GM21723 (cell line): Measurements from ENCODE around the gene ZNF268.
"Not testable (repeated sequence)": the region's sequence is repeated elsewhere in the genome, so short reads cannot be mapped to it uniquely, and the experiment has no call there.

Experiments used
- ATAC-seq: cut with Tn5 transposase; IDR thresholded peaks from one replicate; pipeline ENCODE4 v1.9.1; 2021; ENCODE audit warnings: mild to moderate bottlenecking, moderate library complexity; ENCODE audit not compliant: unreplicated experiment

ZNF268 gene

GRCh38 chr12:133226690-133227089 is 45.4 kb downstream of the ZNF268 start:
- no peak for ATAC-seq

- no peak for ATAC-seq
Measured at GRCh38 chr12:133227281-133227852, 46.1 kb downstream of the ZNF268 start.

DNA sequence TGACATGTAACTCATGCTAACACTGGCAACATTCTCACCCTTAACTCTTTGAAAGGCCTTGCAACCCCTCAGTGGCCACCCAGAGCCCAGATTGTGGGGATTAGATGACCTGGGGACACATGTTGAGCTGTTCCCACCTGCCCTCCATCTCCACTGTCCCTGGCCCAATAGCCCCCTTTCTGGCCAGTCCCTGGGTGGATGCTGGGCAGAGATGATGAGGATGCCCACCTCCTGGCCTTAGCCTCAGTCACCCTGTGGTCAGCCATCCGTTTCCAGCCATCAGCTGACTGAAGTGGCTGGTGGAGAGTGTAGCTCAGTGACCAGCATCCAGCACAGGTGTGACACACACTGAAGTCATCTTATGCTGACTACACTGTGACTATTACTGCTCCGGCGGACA is 49.7 kb downstream of the ZNF268 start:
- no peak for ATAC-seq

DNA sequence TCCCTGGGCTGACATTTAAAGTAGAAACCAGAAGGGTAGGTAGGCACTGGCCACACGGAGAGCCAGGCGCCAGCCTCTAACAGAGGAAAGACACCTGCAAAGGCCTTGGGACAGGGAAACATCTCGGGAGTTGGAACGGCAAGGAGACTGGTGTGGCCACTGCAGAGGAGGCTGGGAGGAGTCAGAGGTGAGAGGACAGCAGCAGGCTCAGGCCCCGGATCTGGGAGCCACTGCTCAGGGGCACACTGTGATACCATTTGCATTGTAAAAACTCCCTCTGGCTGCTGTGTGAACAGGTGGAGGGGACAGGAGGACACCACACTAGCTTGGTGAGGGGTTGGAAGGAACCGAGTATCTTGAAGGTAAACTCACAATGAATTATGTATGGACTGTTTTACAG is 51.7 kb downstream of the ZNF268 start:
- ATAC-seq, result no peak

- no peak for ATAC-seq
Measured at GRCh38 chr12:133233993-133234564, 52.8 kb downstream of the ZNF268 start.

DNA sequence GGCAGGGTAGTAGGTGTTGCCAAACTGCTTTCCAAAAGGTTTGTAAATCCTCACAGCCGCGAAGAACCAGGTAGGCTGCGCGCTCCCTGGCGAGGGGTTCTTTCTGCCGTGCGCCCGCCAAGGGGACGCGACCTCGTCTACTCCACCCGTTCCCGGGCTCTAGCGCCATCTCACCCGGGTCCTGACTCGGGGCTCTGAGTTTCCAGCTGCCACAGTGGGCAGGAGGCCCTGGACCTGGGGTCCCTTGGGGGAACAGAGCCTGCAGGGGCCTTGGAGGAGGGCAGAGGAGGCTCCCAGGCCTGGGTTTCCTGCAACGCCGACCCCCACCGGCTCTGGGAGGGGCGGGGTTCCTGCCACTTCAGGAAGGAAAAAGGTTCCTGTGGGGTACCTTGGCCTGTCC is 53.7 kb downstream of the ZNF268 start:
- ATAC-seq, result no peak

GRCh38 chr12:133235401-133236112 is 54.3 kb downstream of the ZNF268 start, which contains the start of gene ANHX:
TSS of gene ANHX (minus strand) at chr12:133235877. CDS start at chr12:133234356, 1,521 bp downstream.
- ATAC-seq, result no peak

DNA sequence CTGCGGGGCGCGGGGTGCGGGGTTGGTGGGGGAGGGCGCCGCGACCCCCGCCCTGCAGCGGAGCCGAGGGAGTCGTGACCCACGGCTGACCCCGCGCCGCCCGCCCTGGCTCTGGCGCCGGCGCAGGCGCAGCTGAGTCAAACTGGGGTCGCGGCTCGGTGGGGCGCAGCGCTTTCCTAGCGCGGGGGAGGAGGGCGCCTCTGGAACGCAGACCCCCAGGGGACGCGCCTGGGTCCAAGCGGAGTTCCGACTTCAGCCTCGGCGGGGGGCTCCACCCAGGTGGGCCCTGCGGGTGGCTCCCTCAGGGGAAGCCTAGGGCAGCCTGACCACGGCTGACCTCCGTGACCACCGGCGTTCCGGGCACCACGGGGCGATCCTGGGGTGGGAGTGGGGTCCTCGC is 54.8 kb downstream of the ZNF268 start:
- no peak for ATAC-seq

- ATAC-seq, result no peak
Measured at GRCh38 chr12:133236556-133236955, 55.3 kb downstream of the ZNF268 start.

GRCh38 chr12:133251732-133252131 is 70.4 kb downstream of the ZNF268 start:
- ATAC-seq, result no peak

- ATAC-seq, result not testable (repeated sequence)
Measured at GRCh38 chr12:133255833-133256232, 74.5 kb downstream of the ZNF268 start.

DNA sequence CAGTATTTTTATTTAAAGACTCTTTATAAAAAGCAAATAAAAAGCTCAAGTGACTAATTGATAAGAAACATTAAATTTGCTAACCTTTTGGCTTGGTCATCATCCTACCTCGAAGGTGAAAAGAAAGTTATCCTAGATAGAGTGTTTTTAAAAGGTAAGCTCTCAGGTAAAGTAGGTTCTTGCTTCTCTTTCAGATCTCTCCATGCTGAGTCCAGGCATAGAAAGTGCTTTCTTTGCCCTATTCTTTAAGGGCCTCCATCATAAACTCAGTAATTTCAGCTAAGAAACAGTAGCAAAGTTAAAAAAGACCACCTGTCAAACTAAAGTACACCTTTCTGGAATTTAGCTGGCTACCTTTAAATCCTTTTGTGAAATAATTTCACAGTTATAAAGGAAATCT is 75.0 kb downstream of the ZNF268 start:
- no peak for ATAC-seq

DNA sequence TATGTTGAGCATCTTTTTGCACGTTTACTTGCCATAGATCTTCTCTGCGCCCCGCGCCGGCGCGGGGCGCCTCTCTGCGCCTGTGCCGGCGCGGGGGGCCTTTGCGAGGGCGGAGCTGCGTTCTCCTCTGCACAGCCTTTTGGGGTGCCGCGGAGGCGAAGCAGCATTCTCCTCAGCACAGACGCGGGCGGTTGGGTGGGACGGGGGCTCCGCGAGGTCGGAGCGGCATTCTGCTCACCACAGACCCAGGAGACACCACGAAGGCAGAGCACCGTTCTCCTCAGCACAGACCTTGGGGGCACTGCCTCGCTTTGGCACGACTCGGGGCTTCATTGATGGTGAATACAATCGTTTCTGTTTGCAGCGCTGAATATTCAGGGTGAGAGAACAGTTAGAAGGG is 82.9 kb downstream of the ZNF268 start:
- no peak for ATAC-seq
